Muscle of back (tissue), 11 donors: ENCODE measurements around the gene EIF5. TPM values are rescaled to one million over a fixed set of nuclear protein-coding genes. Genes with fewer than 3 reads are reported as not detected.
A peak's percentile ranks its signal among the peaks of the same experiment; 100 is the strongest.

Source experiments
- DNase-seq, 3 donors: peaks; one replicate each; pipeline versions ENCODE4 v3.0.0 to v3.0.0-alpha.2; 2013
- polyA plus RNA-seq, 10 donors: library from polyadenylated mRNA; unstranded; fragments of 120-200 nt; gene quantifications; one replicate each; pipeline ENCODE4 v1.2.1, GENCODE V29; 2013; ENCODE audit not compliant: insufficient read length in 10 of 10

Gene EIF5
- polyA plus RNA-seq, 10 donors, result 151 to 202 (median 184) TPM

DNA sequence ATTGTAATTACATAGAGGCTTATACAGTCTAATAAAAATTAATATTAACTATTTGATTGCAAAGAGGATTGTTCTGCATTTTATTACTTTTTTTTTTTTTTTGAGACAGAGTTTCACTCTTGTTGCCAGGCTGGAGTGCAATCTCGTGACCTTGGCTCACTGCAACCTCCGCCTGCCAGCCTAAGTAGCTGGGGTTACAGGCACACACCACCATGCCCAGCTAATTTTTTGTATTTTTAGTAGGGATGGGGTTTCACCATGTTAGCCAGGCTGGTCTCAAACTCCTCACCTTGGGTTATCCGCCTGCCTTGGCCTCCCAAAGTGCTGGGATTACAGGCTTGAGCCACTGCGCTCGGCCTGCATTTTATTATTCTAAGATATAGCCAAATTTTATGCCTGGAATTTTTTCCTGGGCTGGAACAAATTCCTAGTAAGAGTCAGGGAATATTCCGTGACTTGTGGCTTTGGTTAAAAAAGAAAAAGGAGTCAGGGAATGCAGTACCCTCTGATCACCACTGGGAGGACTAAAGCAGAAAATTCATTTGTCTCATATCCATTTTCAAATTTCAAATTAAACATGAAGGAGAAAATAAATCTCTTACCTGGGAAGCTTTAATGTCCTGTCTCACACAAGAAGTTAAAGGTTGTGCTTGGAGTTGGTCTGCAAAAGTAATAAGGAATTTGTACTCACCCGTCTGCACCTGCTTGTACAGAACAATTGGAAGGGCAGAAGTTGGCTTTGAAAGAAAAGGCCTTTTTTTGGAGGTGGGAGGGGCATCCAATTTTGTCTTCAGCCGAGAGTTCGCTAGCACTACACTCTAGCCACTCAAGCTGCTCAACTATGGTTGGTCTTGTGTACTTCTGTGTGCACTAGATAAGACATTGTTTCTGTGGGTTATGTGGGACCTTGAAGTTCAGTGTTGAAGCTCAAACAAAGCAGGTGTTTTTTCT lies 59.9 kb downstream of the EIF5 start:
- peak in 2 of 3 donors; percentile 19 to 50 for DNase-seq

Other genes starting within 250 kb of the EIF5 start
- 1 to 10 TPM in 1 of 10 donors, under 1 TPM in 9; 0.12 to 1.5 (median 0.51) TPM for gene EXOC3L4, start 239.5 kb upstream of the EIF5 start, polyA plus RNA-seq
- 10 to 100 TPM; 38.5 to 82.1 (median 53.0) TPM for gene TNFAIP2, start 210.8 kb upstream of the EIF5 start, polyA plus RNA-seq
- gene MARK3, start 51.2 kb downstream of the EIF5 start, polyA plus RNA-seq, result 10 to 100 TPM; 49.1 to 79.0 (median 60.6) TPM
- gene CKB, start 188.6 kb downstream of the EIF5 start, polyA plus RNA-seq, result 100 to 1,000 TPM; 130 to 286 (median 210) TPM
- gene TRMT61A, start 195.0 kb downstream of the EIF5 start, polyA plus RNA-seq, result 1 to 10 TPM; 5.4 to 7.9 (median 6.8) TPM
- 10 to 100 TPM; 18.2 to 25.6 (median 21.8) TPM for gene BAG5, start 228.4 kb downstream of the EIF5 start, polyA plus RNA-seq
- 10 to 100 TPM; 34.2 to 56.2 (median 51.8) TPM for gene COA8, start 228.7 kb downstream of the EIF5 start, polyA plus RNA-seq